LNCAP (cell line): Measurements from ENCODE around the gene MACO1.

Source experiments
- CTCF ChIP-seq: fragments of 450-650 bp; IDR thresholded peaks from 2 replicates; pipeline ENCODE4 v1.5.1; 2017; ENCODE audit warnings: mild to moderate bottlenecking

The MACO1 gene

GRCh38 chr1:25458541-25459298, 28.0 kb downstream of the MACO1 start:
- TF ChIP-seq CTCF, result no peak

- TF ChIP-seq CTCF, result no peak
Observed at GRCh38 chr1:25460020-25460419, 29.3 kb downstream of the MACO1 start.

- no peak for TF ChIP-seq CTCF
Observed at GRCh38 chr1:25461849-25462248, 31.2 kb downstream of the MACO1 start.

- no peak for TF ChIP-seq CTCF
Observed at GRCh38 chr1:25462732-25463131, 32.0 kb downstream of the MACO1 start.

GRCh38 chr1:25467193-25467592, 36.5 kb downstream of the MACO1 start:
- TF ChIP-seq CTCF, result no peak

- no peak for TF ChIP-seq CTCF
Observed at GRCh38 chr1:25467616-25468015, 36.9 kb downstream of the MACO1 start.

- no peak for TF ChIP-seq CTCF
Observed at GRCh38 chr1:25468033-25468432, 37.3 kb downstream of the MACO1 start.

GRCh38 chr1:25469177-25469576, 38.5 kb downstream of the MACO1 start:
- TF ChIP-seq CTCF, result no peak
